ENCODE results near the gene CERT1. TPM values are rescaled to one million over a fixed set of nuclear protein-coding genes. Genes with fewer than 3 reads are reported as not detected.

The CERT1 gene
- polyA plus RNA-seq, 3 donors: 16.6 to 50.5 (median 45.9) TPM

- H3K27ac ChIP-seq (ENCODE audit: low read depth in 1 of 2, low read length in 2 of 2): peak overlapping the region in 1 of 2 donors; percentile 12
- H3K4me3 ChIP-seq (replicated peaks in 1 of 3; ENCODE audit: low read depth in 2 of 3, low read length in 3 of 3): no peak overlapping the region
- no CpG with 5 or more reads among the region's 1 CpG for WGBS (ENCODE audit: insufficient coverage)
- H3K9me3 Mint-ChIP-seq: peaks cover 9 to 21% (median 13%) of the 10 kb centered on the region in 7 donors
- TF ChIP-seq CTCF (IDR thresholded peaks at IDR 0.05): no peak
- H3K27me3 ChIP-seq (ENCODE audit: control insufficient read depth in 2 of 2, insufficient read depth in 2 of 2, low read length in 2 of 2): no peaks in the 10 kb centered on the region
- H3K27me3 Mint-ChIP-seq (ENCODE audit: low read depth in 3 of 3): no peaks in the 10 kb centered on the region
- no peak overlapping the region for H2AFZ ChIP-seq (ENCODE audit: insufficient read depth, low read depth, low read length, poor library complexity, severe bottlenecking)
- H3K36me3 Mint-ChIP-seq: peaks cover 17 to 28% of the 10 kb centered on the region in 2 donors
- DNase-seq: no peak
- peaks cover 42% of the 10 kb centered on the region for H3K4me1 Mint-ChIP-seq
- peaks cover 100% of the 10 kb centered on the region for H4K20me1 ChIP-seq (ENCODE audit: insufficient read depth, low read length)
- peaks cover 0 to 19% of the 10 kb centered on the region in 2 donors for H3K9me3 ChIP-seq (replicated peaks in 1 of 2; ENCODE audit: control insufficient read depth in 1 of 2, insufficient read depth in 1 of 2, low read length in 2 of 2)
- H3K4me2 ChIP-seq (replicated peaks; ENCODE audit: extremely low read depth, low read length, poor library complexity, severe bottlenecking): no peak overlapping the region
- H3K4me3 Mint-ChIP-seq: no peak overlapping the region
- H3K4me1 ChIP-seq (ENCODE audit: control insufficient read depth in 1 of 2, insufficient read depth in 2 of 2, low read length in 2 of 2): peaks cover 13 to 26% of the 10 kb centered on the region in 2 donors
- intact Hi-C loops (cut with micrococcal nuclease): no loop called here
- H3K27ac Mint-ChIP-seq: peak overlapping the region in 3 of 7 donors; percentile 23 to 72 (median 30)
- no peak overlapping the region for H3K9ac ChIP-seq (ENCODE audit: insufficient read depth, low read length, poor library complexity, severe bottlenecking)
- H3K36me3 ChIP-seq (replicated peaks in 1 of 2; ENCODE audit: control insufficient read depth in 1 of 2, insufficient read depth in 2 of 2, low read length in 2 of 2): no peaks in the 10 kb centered on the region
- H3K79me2 ChIP-seq (ENCODE audit: insufficient read depth, low read length): peaks cover 100% of the 10 kb centered on the region
These were observed 45.9 kb downstream of the CERT1 start for GRCh38 chr5:75465480-75465879.

DNA sequence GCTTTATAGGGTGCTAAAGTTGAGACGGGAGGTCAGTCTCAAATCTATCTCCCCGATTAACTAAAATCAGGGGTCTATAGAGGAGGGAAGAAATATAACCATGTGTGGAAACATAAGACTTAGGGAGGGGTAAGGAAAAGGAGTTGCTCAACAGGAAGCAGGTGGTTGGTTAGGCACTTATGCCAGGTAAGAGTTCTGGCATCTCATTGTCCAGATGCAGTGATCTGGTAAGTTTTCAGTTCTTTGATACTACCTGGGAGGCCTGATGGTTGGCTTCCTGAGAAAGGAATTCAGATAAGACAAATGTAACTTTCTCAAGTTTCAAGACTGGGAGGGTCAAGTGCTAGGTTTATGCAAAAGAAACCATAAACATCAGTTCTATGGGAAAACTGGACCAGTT lies 47.7 kb downstream of the CERT1 start:
- Histone ChIP-seq H4K20me1 (ENCODE audit: insufficient read depth, low read length) (peaks cover 100% of the 10 kb centered on the region), H3K4me1 (ENCODE audit: control insufficient read depth in 1 of 2, insufficient read depth in 2 of 2, low read length in 2 of 2) (peaks cover 13 to 26% of the 10 kb centered on the region in 2 donors), H2AFZ (ENCODE audit: insufficient read depth, low read depth, low read length, poor library complexity, severe bottlenecking) (no peak overlapping the region), H3K79me2 (ENCODE audit: insufficient read depth, low read length) (peaks cover 100% of the 10 kb centered on the region), H3K9ac (ENCODE audit: insufficient read depth, low read length, poor library complexity, severe bottlenecking) (no peak overlapping the region), H3K4me3 (replicated peaks in 1 of 3; ENCODE audit: low read depth in 2 of 3, low read length in 3 of 3) (no peak overlapping the region), H3K27ac (ENCODE audit: low read depth in 1 of 2, low read length in 2 of 2) (peak overlapping the region in 1 of 2 donors; percentile 32), H3K27me3 (ENCODE audit: control insufficient read depth in 2 of 2, insufficient read depth in 2 of 2, low read length in 2 of 2) (no peaks in the 10 kb centered on the region), H3K4me2 (replicated peaks; ENCODE audit: extremely low read depth, low read length, poor library complexity, severe bottlenecking) (no peak overlapping the region), H3K9me3 (replicated peaks in 1 of 2; ENCODE audit: control insufficient read depth in 1 of 2, insufficient read depth in 1 of 2, low read length in 2 of 2) (peaks cover 0 to 2% of the 10 kb centered on the region in 2 donors), H3K36me3 (replicated peaks in 1 of 2; ENCODE audit: control insufficient read depth in 1 of 2, insufficient read depth in 2 of 2, low read length in 2 of 2) (peaks cover 0 to 5% of the 10 kb centered on the region in 2 donors)
- Mint-ChIP-seq H3K4me3 (no peak overlapping the region), H3K36me3 (peaks cover 13 to 19% of the 10 kb centered on the region in 2 donors), H3K27me3 (ENCODE audit: low read depth in 3 of 3) (no peaks in the 10 kb centered on the region), H3K9me3 (peaks cover 0 to 7% (median 1%) of the 10 kb centered on the region in 7 donors), H3K27ac (peak overlapping the region in 3 of 7 donors; percentile 16 to 25 (median 25)), H3K4me1 (peaks cover 43% of the 10 kb centered on the region)
- TF ChIP-seq CTCF (IDR thresholded peaks at IDR 0.05): no peak
- WGBS (ENCODE audit: insufficient coverage): 100% methylated on average over 2 of the region's 2 CpGs
- intact Hi-C loops (cut with micrococcal nuclease): no loop called here
- DNase-seq: no peak
